PC-9 (cell line): ENCODE measurements around the gene AKAP3. TPM values are rescaled to one million over a fixed set of nuclear protein-coding genes. Genes with fewer than 3 reads are reported as not detected.

Experiments used
- BruUV-seq: library from RNA; stranded (reverse); fragments of 400-500 nt; replicated peaks from 2 replicates; lab custom pipeline; 2021; lab: Mats Ljungman, UMichigan
- CTCF ChIA-PET: fragments of 300-600 bp; sonication (Branson Sonifier 250); formaldehyde crosslinking; loops from one replicate; lab custom pipeline; 2022; ENCODE audit warnings: antibody characterized with exemption; lab: Charles Lee
- POLR2A ChIA-PET: fragments of 300-600 bp; sonication (Branson Sonifier 250); formaldehyde crosslinking; loops from one replicate; lab custom pipeline; 2022; ENCODE audit warnings: antibody characterized with exemption; ENCODE audit not compliant: unreplicated experiment; lab: Charles Lee
- DNase-seq, 2 experiments: peaks; one replicate each; pipeline versions ENCODE4 v3.0.0 to v3.0.0-alpha.2; 2015 to 2022; ENCODE audit warnings: mixed read lengths in 1 of 2
- H2AFZ ChIP-seq: fragments of 200-600 bp; sonication (generic); 2 replicates; pipeline ENCODE4 v1.8.1; 2017; ENCODE audit warnings: antibody characterized with exemption
- H3F3A ChIP-seq: fragments of 200-600 bp; sonication (generic); 2 replicates; pipeline ENCODE4 v1.8.1; 2017; ENCODE audit warnings: antibody characterized with exemption, mild to moderate bottlenecking, low read depth; ENCODE audit not compliant: insufficient read depth
- H3K27ac ChIP-seq: fragments of 200-600 bp; sonication (generic); 2 replicates; pipeline ENCODE4 v1.6.1; 2016; ENCODE audit warnings: mixed run types
- H3K27me3 ChIP-seq: fragments of 200-600 bp; sonication (generic); 2 replicates; pipeline ENCODE4 v1.6.1; 2016; ENCODE audit warnings: low read depth, mixed run types; ENCODE audit not compliant: insufficient read depth
- H3K36me3 ChIP-seq: fragments of 200-600 bp; sonication (generic); 2 replicates; pipeline ENCODE4 v1.6.1; 2016; ENCODE audit warnings: low read depth, mixed run types
- H3K4me1 ChIP-seq: fragments of 200-600 bp; sonication (generic); replicated peaks from 2 replicates; pipeline ENCODE4 v1.6.1; 2016; ENCODE audit warnings: mixed run types; ENCODE audit not compliant: insufficient read depth
- H3K4me2 ChIP-seq: fragments of 200-600 bp; sonication (generic); 2 replicates; pipeline ENCODE4 v1.6.1; 2017; ENCODE audit warnings: mixed run types
- H3K4me3 ChIP-seq: fragments of 200-600 bp; sonication (generic); 2 replicates; pipeline ENCODE4 v1.6.1; 2016; ENCODE audit warnings: mixed run types
- H3K79me2 ChIP-seq: fragments of 200-600 bp; sonication (generic); 2 replicates; pipeline ENCODE4 v1.6.1; 2017; ENCODE audit warnings: low read depth, mixed run types
- H3K9me2 ChIP-seq: fragments of 200-600 bp; sonication (generic); 2 replicates; pipeline ENCODE4 v1.8.1; 2017; ENCODE audit warnings: mild to moderate bottlenecking; ENCODE audit not compliant: insufficient read depth
- H3K9me3 ChIP-seq: fragments of 200-600 bp; sonication (generic); 2 replicates; pipeline ENCODE4 v1.8.1; 2016; ENCODE audit warnings: low read depth; ENCODE audit not compliant: insufficient read depth
- H4K20me1 ChIP-seq: fragments of 200-600 bp; sonication (generic); 2 replicates; pipeline ENCODE4 v1.8.1; 2017; ENCODE audit not compliant: insufficient read depth
- CTCF ChIP-seq: fragments of 200-600 bp; sonication (generic); conservative IDR thresholded peaks from 2 replicates; pipeline ENCODE4 v1.6.1; 2017; ENCODE audit warnings: mixed run types, antibody characterized with exemption, mild to moderate bottlenecking, moderate library complexity
- EZH2 ChIP-seq: fragments of 200-600 bp; sonication (generic); IDR thresholded peaks from 2 replicates; pipeline ENCODE4 v1.8.0; 2017; ENCODE audit warnings: antibody characterized with exemption, low read depth
- intact Hi-C: fragments of 100-400 bp; cut with micrococcal nuclease; formaldehyde crosslinking; loops from one replicate; pipeline ENCODE4 v1.10.0; 2022; ENCODE audit not compliant: unreplicated experiment
- total RNA-seq: library from RNA; stranded (reverse); gene quantifications from 2 replicates; pipeline ENCODE4 v1.2.3, GENCODE V29; 2021

AKAP3 gene
- total RNA-seq, 1 experiment from 2014 or later, result 2.1 TPM

GRCh38 chr12:4584896-4585295 is 64.0 kb downstream of the AKAP3 start:
- H3K4me1 ChIP-seq, result no peaks in the 10 kb centered on the region
- CTCF ChIA-PET, result no interaction called here
- H3K36me3 ChIP-seq, result no peaks in the 10 kb centered on the region
- POLR2A ChIA-PET, result no interaction called here
- H4K20me1 ChIP-seq, result no peaks in the 10 kb centered on the region
- H2AFZ ChIP-seq, result no peak overlapping the region
- BruUV-seq, result no TSS peak
- H3K27ac ChIP-seq, result no peak overlapping the region
- intact Hi-C loops, result no loop called here
- no peaks in the 10 kb centered on the region for H3K79me2 ChIP-seq
- H3K27me3 ChIP-seq, result peaks cover 97% of the 10 kb centered on the region
- H3K4me3 ChIP-seq, result no peak overlapping the region
- no peak for DNase-seq
- H3K9me2 ChIP-seq, result no peaks in the 10 kb centered on the region
- H3K9me3 ChIP-seq, result no peaks in the 10 kb centered on the region
- TF ChIP-seq EZH2 (no peak), CTCF (no peak)
- H3F3A ChIP-seq, result no peaks in the 10 kb centered on the region
- H3K4me2 ChIP-seq, result no peak overlapping the region

- Histone ChIP-seq H4K20me1 (no peaks in the 10 kb centered on the region), H2AFZ (no peak overlapping the region), H3K9me3 (no peaks in the 10 kb centered on the region), H3K27ac (no peak overlapping the region), H3K36me3 (no peaks in the 10 kb centered on the region), H3K4me3 (no peak overlapping the region), H3K79me2 (no peaks in the 10 kb centered on the region), H3K9me2 (no peaks in the 10 kb centered on the region), H3K4me1 (no peaks in the 10 kb centered on the region), H3K4me2 (no peak overlapping the region), H3F3A (no peaks in the 10 kb centered on the region), H3K27me3 (peaks cover 97% of the 10 kb centered on the region)
- TF ChIP-seq CTCF (no peak), EZH2 (no peak)
- no TSS peak for BruUV-seq
- intact Hi-C loops, result no loop called here
- CTCF ChIA-PET, result no interaction called here
- POLR2A ChIA-PET, result no interaction called here
- DNase-seq, result no peak
Observed at GRCh38 chr12:4584281-4584680, 64.6 kb downstream of the AKAP3 start.

GRCh38 chr12:4580281-4580688 is 68.6 kb downstream of the AKAP3 start:
- no peaks in the 10 kb centered on the region for H3K9me3 ChIP-seq
- peaks cover 91% of the 10 kb centered on the region for H3K27me3 ChIP-seq
- H3K4me2 ChIP-seq, result no peak overlapping the region
- no peak overlapping the region for H3K4me3 ChIP-seq
- H3K4me1 ChIP-seq, result no peaks in the 10 kb centered on the region
- H3F3A ChIP-seq, result no peaks in the 10 kb centered on the region
- no peaks in the 10 kb centered on the region for H4K20me1 ChIP-seq
- intact Hi-C loops, result no loop called here
- CTCF ChIA-PET, result no interaction called here
- TF ChIP-seq EZH2, result no peak
- no peak for TF ChIP-seq CTCF
- no peaks in the 10 kb centered on the region for H3K36me3 ChIP-seq
- no peaks in the 10 kb centered on the region for H3K79me2 ChIP-seq
- no peak for DNase-seq
- no TSS peak for BruUV-seq
- POLR2A ChIA-PET, result no interaction called here
- no peak overlapping the region for H3K27ac ChIP-seq
- no peak overlapping the region for H2AFZ ChIP-seq
- no peaks in the 10 kb centered on the region for H3K9me2 ChIP-seq
